Vagina (tissue), 2 donors: ENCODE results near the gene PHF14.

Experiments
- CTCF ChIP-seq, 3 experiments: fragments of 450-650 bp in 2 of 3; fragments of 200-600 bp in 1 of 3; sonication (generic) in 1 of 3; IDR thresholded peaks; one replicate each; pipeline ENCODE4 v1.5.1; 2017 to 2019; ENCODE audit warnings: antibody characterized with exemption in 3 of 3, mild to moderate bottlenecking in 2 of 3, moderate library complexity in 2 of 3
- POLR2A ChIP-seq, 2 donors: fragments of 450-650 bp; IDR thresholded peaks; one replicate each; pipeline ENCODE4 v1.6.1; 2017; ENCODE audit warnings: antibody characterized with exemption in 2 of 2, mild to moderate bottlenecking in 2 of 2, moderate library complexity in 2 of 2
- POLR2AphosphoS5 ChIP-seq, 2 donors: sonication (generic); formaldehyde crosslinking; IDR thresholded peaks; one replicate each; pipeline ENCODE4 v1.9.0; 2017; ENCODE audit warnings: antibody characterized with exemption in 2 of 2, mild to moderate bottlenecking in 2 of 2, low read depth in 1 of 2; ENCODE audit not compliant: insufficient read depth in 1 of 2

GRCh38 chr7:11026452-11027359 is 53.0 kb downstream of the PHF14 start:
- no peak for TF ChIP-seq CTCF (IDR thresholded peaks at IDR 0.05)
- no peak for TF ChIP-seq POLR2A (IDR thresholded peaks at IDR 0.05)
- TF ChIP-seq POLR2AphosphoS5 (IDR thresholded peaks at IDR 0.05; ENCODE audit: insufficient read depth in 1 of 2, low read depth in 1 of 2) = no peak
